ENCODE measurements around the gene NCR3LG1. TPM values are rescaled to one million over a fixed set of nuclear protein-coding genes. Genes with fewer than 3 reads are reported as not detected.

Gene NCR3LG1
- total RNA-seq (2014; rRNA removed; shearing (Covaris generic)): 9.8 and 11.6 TPM in 2 replicates
- 9.7 and 13.8 TPM in 2 replicates for polyA plus RNA-seq (2014; cell fraction: nucleus; rRNA removed)

- peak; percentile 17 for DNase-seq (ENCODE audit: extremely low read depth, low read depth)
These were observed at the start of gene NCR3LG1 for GRCh38 chr11:17351510-17352176. TSS of gene NCR3LG1 (plus strand) at chr11:17351800. CDS start at chr11:17351970, 170 bp downstream.

- DNase-seq (ENCODE audit: extremely low read depth, low read depth): no peak
These were observed 38.0 kb upstream of the NCR3LG1 start for GRCh38 chr11:17313349-17314231.

- no peak for DNase-seq (ENCODE audit: extremely low read depth, low read depth)
These were observed 37.4 kb upstream of the NCR3LG1 start for GRCh38 chr11:17314232-17314547.

- DNase-seq (ENCODE audit: extremely low read depth, low read depth): no peak
These were observed 36.6 kb upstream of the NCR3LG1 start for GRCh38 chr11:17314904-17315426.

GRCh38 chr11:17328871-17329494, 22.6 kb upstream of the NCR3LG1 start:
- DNase-seq (ENCODE audit: extremely low read depth, low read depth): no peak

GRCh38 chr11:17331669-17332068, 19.9 kb upstream of the NCR3LG1 start:
- no peak for DNase-seq (ENCODE audit: extremely low read depth, low read depth)

- no peak for DNase-seq (ENCODE audit: extremely low read depth, low read depth)
These were observed 17.6 kb upstream of the NCR3LG1 start for GRCh38 chr11:17333799-17334586.

- no peak for DNase-seq (ENCODE audit: extremely low read depth, low read depth)
These were observed 8.3 kb upstream of the NCR3LG1 start for GRCh38 chr11:17343257-17343656.

GRCh38 chr11:17343907-17344306, 7.7 kb upstream of the NCR3LG1 start:
- DNase-seq (ENCODE audit: extremely low read depth, low read depth): no peak

GRCh38 chr11:17347676-17348075, 3.9 kb upstream of the NCR3LG1 start:
- DNase-seq (ENCODE audit: extremely low read depth, low read depth): no peak

GRCh38 chr11:17350455-17351171, 987 bp upstream of the NCR3LG1 start:
- DNase-seq (ENCODE audit: extremely low read depth, low read depth): no peak

GRCh38 chr11:17351172-17351509, 459 bp upstream of the NCR3LG1 start:
- DNase-seq (ENCODE audit: extremely low read depth, low read depth): no peak

- peak; percentile 50 for DNase-seq (ENCODE audit: extremely low read depth, low read depth)
These were observed 1.6 kb downstream of the NCR3LG1 start for GRCh38 chr11:17352950-17353820.

GRCh38 chr11:17353821-17354600, 2.4 kb downstream of the NCR3LG1 start:
- no peak for DNase-seq (ENCODE audit: extremely low read depth, low read depth)

GRCh38 chr11:17354601-17354991, 3.0 kb downstream of the NCR3LG1 start:
- peak; percentile 65 for DNase-seq (ENCODE audit: extremely low read depth, low read depth)

GRCh38 chr11:17366495-17366894, 14.9 kb downstream of the NCR3LG1 start:
- DNase-seq (ENCODE audit: extremely low read depth, low read depth): no peak

GRCh38 chr11:17368551-17368950, 17.0 kb downstream of the NCR3LG1 start:
- no peak for DNase-seq (ENCODE audit: extremely low read depth, low read depth)

GRCh38 chr11:17369094-17369493, 17.5 kb downstream of the NCR3LG1 start:
- DNase-seq (ENCODE audit: extremely low read depth, low read depth): no peak

All from NCI-H460 (cell line).